Activated T-cell treated with anti-CD3 and anti-CD28 coated beads for 48 hours (primary cell): ENCODE measurements around the gene RAD51B.
"Not testable (repeated sequence)": the region's sequence is repeated elsewhere in the genome, so short reads cannot be mapped to it uniquely, and the experiment has no call there.

Experiments used
- DNase-seq: peaks from one replicate; pipeline ENCODE4 v3.0.0-alpha.2; 2020; ENCODE audit warnings: low read depth

RAD51B gene

GRCh38 chr14:68028075-68028474, 208.5 kb downstream of the RAD51B start:
- DNase-seq, result no peak

GRCh38 chr14:68031011-68031410, 211.4 kb downstream of the RAD51B start:
- not testable (repeated sequence) for DNase-seq

GRCh38 chr14:68032154-68032553, 212.6 kb downstream of the RAD51B start:
- no peak for DNase-seq

DNA sequence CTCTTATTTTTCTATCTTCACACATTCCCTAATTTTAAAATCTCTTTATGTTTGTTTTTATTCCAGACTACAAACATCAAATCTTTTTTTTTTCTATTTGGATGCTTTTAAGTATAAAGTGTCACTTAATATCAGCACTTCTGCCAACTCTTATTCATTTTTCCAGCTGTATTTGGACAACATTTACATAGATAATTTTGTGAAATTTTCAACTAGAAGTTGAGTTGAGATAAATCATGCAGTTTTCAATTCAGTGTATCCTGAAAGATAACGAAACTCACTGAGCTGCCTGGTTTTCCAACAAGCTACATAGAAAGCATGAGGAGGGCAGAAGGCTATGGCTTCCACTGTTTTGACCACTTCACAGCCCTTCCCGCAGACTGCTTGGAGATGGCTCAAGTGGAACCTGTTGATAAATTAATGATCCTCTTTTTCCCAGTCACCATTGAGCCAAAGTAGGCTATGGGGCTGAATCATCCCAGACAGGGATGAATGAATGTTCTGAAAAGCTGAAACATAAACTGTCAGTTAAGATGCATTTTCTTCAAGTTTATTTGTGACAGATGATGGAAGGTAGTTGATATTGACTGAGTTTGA, 213.9 kb downstream of the RAD51B start:
- no peak for DNase-seq

GRCh38 chr14:68034896-68035295, 215.3 kb downstream of the RAD51B start:
- no peak for DNase-seq

DNA sequence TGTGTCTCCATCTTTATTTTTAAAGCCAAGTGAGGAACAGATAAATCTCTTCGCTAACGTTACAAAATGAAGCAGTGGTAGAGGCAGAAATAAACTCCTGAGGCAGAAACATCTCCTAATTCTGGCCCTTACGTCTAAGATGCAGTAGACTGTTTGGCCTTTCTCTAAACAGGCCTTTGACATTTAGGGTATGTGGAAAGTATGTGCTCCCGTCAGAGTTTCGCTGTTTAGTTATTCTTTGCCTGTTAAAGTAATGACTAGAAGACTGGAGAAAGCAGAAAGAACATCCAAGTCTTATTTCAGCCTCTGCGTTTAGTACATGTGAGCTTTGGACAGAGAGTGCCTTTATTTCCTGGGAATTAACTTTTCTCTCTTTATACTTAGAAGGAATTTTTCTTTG, 216.6 kb downstream of the RAD51B start:
- DNase-seq, result no peak

DNA sequence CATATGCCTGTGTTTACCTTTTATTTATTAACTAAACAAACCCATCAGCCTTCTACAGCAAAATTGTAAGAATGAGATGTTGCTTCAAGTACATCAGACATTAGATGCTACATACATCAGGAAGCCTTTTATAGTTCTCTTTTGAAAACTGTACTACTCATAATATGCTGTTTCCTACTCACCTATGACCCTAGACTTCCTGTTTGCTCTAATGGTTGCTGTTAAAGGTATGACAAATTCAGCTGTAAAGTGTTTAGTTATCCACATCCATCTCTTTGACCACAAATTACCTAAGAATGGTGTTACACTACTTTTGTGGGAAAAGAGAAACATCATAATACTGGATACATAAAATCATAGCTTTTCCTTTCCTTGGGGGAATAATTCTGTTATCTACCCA, 220.0 kb downstream of the RAD51B start:
- no peak for DNase-seq

DNA sequence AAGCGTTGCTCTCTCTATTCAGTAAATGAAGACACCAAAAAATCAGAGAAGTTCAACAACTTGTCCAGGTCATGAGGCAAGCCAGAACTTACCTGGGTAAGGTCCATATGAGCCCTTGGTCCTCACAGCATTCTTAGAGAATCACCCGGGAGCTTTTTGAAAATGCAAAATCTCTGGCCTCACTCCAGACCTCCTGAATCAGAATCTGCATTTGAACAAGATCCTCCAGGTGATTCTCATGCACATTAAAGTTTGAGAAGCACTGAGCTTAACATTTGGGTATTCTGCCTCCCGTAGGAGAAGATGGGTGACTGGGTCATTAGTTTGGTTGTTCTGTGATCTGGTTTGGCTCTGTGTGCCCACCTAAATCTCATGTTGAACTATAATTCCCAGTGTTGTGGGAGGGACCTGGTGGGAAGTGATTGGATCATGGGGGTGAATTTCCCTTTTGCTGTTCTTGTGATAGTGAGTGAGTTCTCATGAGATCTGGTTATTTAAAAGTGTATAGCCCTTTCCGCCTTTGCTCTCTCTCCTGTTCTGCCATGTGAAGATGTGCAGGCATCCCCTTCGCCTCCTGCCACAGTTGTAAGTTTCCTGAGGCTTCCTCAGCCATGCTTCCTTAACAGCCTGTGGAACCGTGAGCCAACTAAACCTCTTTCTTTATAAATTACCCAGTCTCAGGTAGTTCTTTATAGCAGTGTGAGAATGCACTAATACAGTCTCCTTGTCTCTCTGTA, 221.2 kb downstream of the RAD51B start:
- DNase-seq, result no peak

DNA sequence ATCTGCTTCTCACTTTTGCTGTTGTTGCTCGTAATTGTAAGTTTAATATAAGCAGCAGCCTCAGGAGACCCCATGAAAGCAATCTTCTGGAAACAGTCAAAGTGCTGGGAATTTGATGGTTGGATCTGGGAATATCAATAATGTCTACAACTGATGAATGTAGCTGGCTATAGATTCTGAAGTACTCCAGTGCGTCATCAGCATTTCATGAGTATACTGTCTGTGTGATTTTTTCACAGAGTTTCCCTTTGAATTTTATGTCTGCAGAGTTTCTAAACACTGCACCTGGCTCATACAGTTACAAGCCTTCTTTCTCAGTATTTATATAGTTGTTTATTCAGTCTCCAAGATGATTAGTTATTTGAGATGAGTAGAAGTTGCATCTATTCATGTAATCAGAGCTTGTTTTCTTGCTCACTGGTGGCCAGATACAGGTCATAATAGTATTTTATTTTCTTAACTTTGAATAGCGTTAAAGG, 222.3 kb downstream of the RAD51B start:
- DNase-seq, result no peak

- no peak for DNase-seq
Measured at GRCh38 chr14:68042586-68043210, 223.1 kb downstream of the RAD51B start.

DNA sequence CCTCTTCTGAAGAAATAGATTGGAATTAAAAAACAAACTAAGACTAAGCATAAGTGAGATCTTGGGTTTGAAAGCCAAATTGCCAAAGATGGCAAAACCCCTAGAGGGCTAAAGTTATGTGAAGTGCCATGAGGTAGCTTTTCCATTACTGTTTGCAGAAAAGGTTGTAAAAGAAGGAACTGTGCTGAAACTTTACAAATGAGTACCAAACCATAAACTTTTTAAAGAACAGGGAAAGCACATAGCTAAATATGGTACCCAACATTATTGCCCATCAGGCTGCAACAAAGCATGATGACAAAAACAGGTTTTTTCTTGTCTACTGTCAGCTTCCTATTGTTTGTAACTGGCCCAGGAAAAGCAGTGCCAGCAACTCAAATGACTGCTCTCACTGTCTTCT, 224.2 kb downstream of the RAD51B start:
- DNase-seq, result no peak

GRCh38 chr14:68047906-68048305, 228.3 kb downstream of the RAD51B start:
- no peak for DNase-seq

GRCh38 chr14:68048815-68049214, 229.2 kb downstream of the RAD51B start:
- DNase-seq, result not testable (repeated sequence)

DNA sequence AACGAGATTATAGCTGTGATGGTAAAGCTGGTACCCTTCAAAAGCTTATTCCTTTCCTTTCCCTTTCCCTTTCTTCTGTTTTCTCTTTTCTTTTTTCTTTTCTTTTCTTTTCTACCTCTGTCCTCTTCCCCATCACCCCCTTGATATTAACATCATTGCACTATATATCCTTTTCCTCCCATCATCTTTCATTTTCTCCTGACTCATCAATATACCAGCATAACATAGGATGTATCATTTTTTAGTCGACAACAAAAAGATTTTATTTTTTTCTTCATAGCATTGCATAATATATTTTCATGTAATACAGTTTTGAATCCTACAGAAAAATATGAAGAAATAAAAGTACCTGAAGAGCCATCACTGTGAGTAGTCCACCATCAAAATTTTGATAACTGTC, 230.6 kb downstream of the RAD51B start:
- DNase-seq, result no peak

- DNase-seq, result no peak
Measured at GRCh38 chr14:68051146-68051545, 231.6 kb downstream of the RAD51B start.

DNA sequence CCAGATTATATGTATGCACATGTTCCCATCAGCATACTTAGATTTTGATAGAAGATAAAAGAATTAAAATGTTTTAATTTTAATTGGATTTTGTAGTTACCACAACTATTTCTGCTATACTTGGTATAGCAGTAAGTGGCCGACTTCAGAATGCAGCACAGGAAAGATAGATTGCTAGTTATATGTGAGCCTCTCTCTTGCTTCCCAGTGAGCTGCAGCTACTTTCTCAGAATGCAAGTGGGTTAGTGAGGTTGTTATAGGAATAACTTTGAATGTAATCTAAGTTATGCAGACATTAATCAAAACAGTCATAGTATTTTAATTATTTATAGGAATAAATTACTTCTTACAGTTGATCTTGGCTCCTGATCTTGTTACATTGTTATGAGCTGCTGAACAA, 240.6 kb downstream of the RAD51B start:
- no peak for DNase-seq

DNA sequence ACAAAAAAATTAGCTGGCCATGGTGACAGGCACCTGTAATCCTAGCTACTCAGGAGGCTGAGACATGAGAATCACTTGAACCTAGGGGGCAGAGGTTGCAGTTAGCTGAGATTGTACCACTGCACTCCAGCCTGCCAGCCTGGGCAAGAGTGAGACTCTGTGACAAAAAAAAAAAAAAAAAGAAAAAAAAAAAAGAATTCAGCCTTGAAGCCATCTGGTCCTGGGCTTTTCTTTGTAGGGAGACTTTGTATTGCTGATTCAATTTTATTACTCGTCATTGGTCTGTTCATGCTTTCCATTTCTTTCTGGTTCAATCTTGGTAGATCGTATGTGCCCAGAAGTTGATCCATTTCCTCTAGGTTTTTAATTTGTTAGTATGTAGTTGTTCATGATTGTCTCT, 243.1 kb downstream of the RAD51B start:
- no peak for DNase-seq

- DNase-seq, result no peak
Measured at GRCh38 chr14:68065322-68065721, 245.7 kb downstream of the RAD51B start.

- no peak for DNase-seq
Measured at GRCh38 chr14:68074765-68075381, 255.3 kb downstream of the RAD51B start.

DNA sequence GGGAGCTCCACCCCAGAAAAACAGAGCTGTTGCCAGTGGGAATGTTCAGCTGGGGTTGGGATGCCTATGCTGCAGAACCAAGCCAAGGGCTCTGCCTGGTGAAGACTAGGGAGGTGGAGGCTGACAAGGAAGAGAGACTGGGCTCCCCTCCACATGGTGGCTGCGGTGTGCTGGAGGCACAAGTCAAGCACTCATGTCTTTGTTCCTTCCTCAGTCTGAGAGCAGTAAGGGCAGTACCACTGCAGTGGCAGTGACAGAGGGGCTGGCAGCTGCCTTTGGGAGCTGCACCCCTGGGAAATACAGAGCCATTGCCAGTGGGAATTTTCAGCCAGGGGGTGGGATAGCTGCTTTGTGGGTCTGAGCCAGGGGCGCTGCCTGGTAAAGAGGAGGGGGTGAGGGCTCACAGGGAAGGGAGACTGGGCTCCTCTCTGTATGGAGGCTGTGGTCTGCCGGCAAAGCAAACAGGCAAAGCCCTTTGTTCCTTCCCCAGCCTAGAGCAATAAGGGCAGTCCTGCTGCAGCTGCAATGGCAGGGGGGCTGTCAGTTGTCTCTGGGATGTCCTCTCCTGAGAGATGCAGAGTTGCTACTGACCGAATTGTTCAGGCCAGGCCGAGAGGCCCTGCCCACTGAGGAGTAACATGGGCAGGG, 255.9 kb downstream of the RAD51B start:
- no peak for DNase-seq

GRCh38 chr14:68076451-68076850, 256.9 kb downstream of the RAD51B start:
- DNase-seq, result no peak

DNA sequence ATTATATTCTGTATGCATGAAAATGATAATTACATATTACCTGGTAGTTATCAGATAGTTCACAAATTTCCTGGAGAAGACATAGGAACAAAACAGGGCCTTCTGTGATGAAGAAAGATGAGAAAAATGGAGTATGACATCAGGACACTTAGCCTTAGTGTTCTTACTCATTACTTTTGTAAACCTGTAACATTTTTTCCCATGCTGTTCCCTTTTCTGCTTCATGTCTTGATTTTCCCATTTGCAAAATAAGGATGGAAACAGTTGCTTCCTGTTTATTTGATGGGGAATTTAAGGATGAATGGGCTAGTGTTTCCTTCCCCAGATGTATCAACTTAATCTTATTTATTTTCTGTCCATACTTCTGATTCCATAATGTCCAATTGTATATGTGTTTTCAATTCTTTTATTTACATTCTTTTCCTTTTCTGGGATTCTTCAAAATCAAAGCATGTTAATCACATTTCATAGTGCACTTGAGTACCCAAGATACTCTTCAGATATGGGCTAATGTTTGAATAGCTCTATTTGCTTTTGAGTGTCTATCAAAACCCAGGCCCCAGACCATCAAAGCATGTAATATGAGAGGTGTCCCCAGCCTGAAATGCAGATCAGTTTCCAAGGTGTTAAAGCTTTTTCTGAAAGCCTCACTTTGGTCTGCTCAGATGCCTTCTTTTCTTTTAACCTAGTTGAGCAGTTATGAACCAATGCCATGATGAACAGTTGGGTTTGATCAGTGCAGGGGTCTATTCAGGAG, 260.5 kb downstream of the RAD51B start:
- DNase-seq, result no peak
